Measurements from ENCODE around the gene SLIT3.

DNA sequence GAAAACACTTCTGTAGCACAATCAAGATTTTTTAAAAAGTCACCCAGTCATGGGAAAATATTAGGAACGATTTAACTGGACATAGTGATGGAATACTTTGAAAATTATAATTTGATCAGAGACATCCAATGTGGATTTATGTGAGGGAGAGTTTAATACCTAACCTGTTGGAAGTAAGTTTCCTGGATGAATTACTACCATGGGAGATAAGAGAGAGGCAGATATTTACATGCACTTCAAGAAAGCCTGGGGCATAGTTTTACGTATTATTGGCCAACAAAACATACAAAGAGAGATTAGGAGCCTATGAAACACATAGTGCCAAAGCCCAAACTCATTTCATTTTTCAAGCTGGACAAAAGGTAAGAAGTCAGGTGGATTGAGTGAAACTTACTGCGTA lies 336.8 kb downstream of the SLIT3 start:
- no peak for TF ChIP-seq EZH2phosphoT487 (IDR thresholded peaks at IDR 0.05; ENCODE audit: unreplicated experiment)
- TF ChIP-seq CTCF (conservative IDR thresholded peaks at IDR 0.05; ENCODE audit: low read depth in 2 of 2) = no peak
- TF ChIP-seq POLR2AphosphoS5 (IDR thresholded peaks at IDR 0.05; ENCODE audit: low read depth) = no peak
- no peak for TF ChIP-seq EZH2 (IDR thresholded peaks at IDR 0.05; ENCODE audit: low read depth, unreplicated experiment)
- no peak for TF ChIP-seq ZNF331 (CRISPR knock-in tag; IDR thresholded peaks at IDR 0.05; ENCODE audit: low read depth)
- TF ChIP-seq, protein P1, sequence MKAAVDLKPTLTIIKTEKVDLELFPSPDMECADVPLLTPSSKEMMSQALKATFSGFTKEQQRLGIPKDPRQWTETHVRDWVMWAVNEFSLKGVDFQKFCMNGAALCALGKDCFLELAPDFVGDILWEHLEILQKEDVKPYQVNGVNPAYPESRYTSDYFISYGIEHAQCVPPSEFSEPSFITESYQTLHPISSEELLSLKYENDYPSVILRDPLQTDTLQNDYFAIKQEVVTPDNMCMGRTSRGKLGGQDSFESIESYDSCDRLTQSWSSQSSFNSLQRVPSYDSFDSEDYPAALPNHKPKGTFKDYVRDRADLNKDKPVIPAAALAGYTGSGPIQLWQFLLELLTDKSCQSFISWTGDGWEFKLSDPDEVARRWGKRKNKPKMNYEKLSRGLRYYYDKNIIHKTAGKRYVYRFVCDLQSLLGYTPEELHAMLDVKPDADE (IDR thresholded peaks at IDR 0.05) = no peak
- no peak for TF ChIP-seq REST (IDR thresholded peaks at IDR 0.05; ENCODE audit: unreplicated experiment)
- no peak for TF ChIP-seq NANOG (IDR thresholded peaks at IDR 0.05; ENCODE audit: borderline replicate concordance)
- no peak for TF ChIP-seq CREB1 (CRISPR knock-in tag; IDR thresholded peaks at IDR 0.05; ENCODE audit: low read depth)

Data from GM23338 (cell line).